Fibroblast of lung (primary cell): ENCODE measurements around the gene PRRC2A.

Source experiments
- EZH2 ChIP-seq: IDR thresholded peaks from 2 replicates; pipeline ENCODE4 v1.5.1; 2012; ENCODE audit warnings: low read length, control low read depth, mild to moderate bottlenecking; ENCODE audit errors: missing control alignments
- TF ChIP-seq, protein P1 (sequence below), 2 donors: IDR thresholded peaks in 1 of 2; conservative IDR thresholded peaks in 1 of 2; 1 replicate in 1 of 2; 2 replicates in 1 of 2; pipeline ENCODE4 v1.5.1; 2011 to 2012; ENCODE audit warnings: low read length in 2 of 2, control low read depth in 1 of 2, inconsistent platforms in 1 of 2, low read depth in 1 of 2, mild to moderate bottlenecking in 1 of 2

DNA sequence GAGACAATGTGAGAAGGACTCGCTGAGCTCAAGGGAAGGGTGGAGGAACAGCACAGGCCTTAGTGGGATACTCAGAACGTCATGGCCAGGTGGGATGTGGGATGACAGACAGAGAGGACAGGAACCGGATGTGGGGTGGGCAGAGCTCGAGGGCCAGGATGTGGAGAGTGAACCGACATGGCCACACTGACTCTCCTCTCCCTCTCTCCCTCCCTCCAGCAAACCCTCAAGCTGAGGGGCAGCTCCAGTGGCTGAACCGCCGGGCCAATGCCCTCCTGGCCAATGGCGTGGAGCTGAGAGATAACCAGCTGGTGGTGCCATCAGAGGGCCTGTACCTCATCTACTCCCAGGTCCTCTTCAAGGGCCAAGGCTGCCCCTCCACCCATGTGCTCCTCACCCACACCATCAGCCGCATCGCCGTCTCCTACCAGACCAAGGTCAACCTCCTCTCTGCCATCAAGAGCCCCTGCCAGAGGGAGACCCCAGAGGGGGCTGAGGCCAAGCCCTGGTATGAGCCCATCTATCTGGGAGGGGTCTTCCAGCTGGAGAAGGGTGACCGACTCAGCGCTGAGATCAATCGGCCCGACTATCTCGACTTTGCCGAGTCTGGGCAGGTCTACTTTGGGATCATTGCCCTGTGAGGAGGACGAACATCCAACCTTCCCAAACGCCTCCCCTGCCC is 43.5 kb upstream of the PRRC2A start:
- TF ChIP-seq, protein P1, sequence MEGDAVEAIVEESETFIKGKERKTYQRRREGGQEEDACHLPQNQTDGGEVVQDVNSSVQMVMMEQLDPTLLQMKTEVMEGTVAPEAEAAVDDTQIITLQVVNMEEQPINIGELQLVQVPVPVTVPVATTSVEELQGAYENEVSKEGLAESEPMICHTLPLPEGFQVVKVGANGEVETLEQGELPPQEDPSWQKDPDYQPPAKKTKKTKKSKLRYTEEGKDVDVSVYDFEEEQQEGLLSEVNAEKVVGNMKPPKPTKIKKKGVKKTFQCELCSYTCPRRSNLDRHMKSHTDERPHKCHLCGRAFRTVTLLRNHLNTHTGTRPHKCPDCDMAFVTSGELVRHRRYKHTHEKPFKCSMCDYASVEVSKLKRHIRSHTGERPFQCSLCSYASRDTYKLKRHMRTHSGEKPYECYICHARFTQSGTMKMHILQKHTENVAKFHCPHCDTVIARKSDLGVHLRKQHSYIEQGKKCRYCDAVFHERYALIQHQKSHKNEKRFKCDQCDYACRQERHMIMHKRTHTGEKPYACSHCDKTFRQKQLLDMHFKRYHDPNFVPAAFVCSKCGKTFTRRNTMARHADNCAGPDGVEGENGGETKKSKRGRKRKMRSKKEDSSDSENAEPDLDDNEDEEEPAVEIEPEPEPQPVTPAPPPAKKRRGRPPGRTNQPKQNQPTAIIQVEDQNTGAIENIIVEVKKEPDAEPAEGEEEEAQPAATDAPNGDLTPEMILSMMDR (conservative IDR thresholded peaks at IDR 0.05 in 1 of 2, IDR thresholded peaks at IDR 0.05 in 1 of 2; ENCODE audit: low read depth in 1 of 2, low read length in 2 of 2): no peak
- peak; percentile 32 for TF ChIP-seq EZH2
